Fibroblast of skin of scalp (primary cell): ENCODE results near the gene AURKA. TPM values are rescaled to one million over a fixed set of nuclear protein-coding genes. Genes with fewer than 3 reads are reported as not detected.

Experiments
- DNase-seq: peaks from one replicate; pipeline ENCODE4 v3.0.0-alpha.2; 2013
- polyA plus RNA-seq, 2 experiments: library from polyadenylated mRNA; unstranded; fragments of 120-200 nt; gene quantifications; one replicate each; pipeline ENCODE4 v1.2.1, GENCODE V29; 2013; ENCODE audit not compliant: insufficient read length in 2 of 2

The AURKA gene
- 26.5 TPM for polyA plus RNA-seq (2013, experiment 1 of 2; ENCODE audit: insufficient read length)
- 26.8 TPM for polyA plus RNA-seq (2013, experiment 2 of 2; ENCODE audit: insufficient read length)

GRCh38 chr20:56392132-56392880 lies at the start of gene AURKA, which contains the start of gene CSTF1:
Gene AURKA, minus strand, starts transcription at chr20:56392215. Its CDS starts 4,018 bp downstream, at chr20:56388197.
Gene CSTF1, plus strand, starts transcription at chr20:56392645. Its CDS starts 2,908 bp downstream, at chr20:56395553.
- peak; percentile 99 for DNase-seq

DNA sequence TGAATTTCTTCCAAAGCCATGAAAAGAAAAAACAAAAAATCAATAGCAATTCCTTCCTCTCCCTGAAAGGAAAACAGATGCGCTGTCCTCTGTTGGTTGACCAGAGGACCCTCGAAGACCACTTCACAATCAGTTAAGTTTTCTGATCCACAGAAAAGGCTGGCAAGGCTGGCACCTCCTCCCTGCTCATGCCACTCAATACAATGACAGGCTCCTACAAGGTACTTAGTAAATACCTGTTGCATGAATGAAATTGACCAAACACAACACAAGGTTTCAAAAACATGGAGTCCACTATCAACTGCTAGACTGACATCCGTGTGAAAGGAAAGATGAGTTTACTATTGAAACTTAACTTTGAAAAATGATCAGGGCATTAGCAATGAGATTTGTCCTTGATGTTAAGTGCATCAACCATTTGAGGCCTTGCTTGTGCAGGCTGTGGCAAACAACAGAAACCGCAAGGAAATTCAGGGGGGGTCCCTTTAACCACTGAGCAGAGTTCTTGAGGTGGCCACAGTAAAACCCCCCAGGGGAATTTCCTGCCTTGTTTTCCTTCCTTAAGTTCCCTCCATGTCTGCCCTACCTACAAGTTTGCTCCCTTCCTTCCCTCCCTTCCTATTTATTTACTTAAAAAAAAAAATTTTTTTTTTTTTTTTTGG lies 48.5 kb upstream of the AURKA start:
- peak; percentile 56 for DNase-seq

GRCh38 chr20:56439771-56440291 lies 47.8 kb upstream of the AURKA start:
- DNase-seq = peak; percentile 100

DNA sequence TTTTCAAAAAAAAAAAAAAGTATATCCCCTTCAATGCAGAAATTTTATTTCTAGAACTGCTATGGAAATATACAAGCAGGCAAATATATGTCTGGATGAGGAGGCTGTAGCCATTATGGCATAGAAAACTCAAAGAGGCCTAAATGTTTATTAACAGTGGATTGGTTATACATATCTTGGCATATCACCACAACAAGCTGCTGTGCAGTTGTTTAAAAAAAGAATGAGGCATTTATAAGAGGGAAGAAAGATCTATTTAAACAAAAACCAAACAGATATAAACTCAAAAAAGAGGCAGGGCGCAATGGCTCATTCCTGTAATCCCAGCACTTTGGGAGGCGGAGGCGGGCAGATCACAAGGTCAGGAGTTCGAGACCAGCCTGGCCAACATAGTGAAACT lies 46.3 kb upstream of the AURKA start:
- no peak for DNase-seq

GRCh38 chr20:56437196-56437960 lies 45.4 kb upstream of the AURKA start:
- DNase-seq = no peak

DNA sequence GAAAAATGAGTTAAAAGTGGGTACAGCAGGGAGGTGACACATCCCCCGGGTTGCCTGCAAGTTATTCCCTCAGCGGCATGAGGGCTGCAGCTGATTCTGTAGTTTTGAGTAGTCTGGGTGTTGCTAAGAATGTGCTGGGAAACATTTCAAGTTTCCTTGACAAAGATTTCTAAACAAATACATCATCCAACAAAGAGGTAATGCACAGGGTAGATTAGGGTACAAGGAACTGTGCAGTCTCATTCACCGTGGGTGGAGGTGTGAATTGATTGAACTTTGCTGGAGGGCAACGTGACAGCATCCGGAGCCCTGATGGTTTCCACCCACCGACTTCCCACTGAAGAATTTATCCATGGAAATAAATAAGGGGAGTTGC lies 41.9 kb upstream of the AURKA start:
- DNase-seq = peak; percentile 61

- peak; percentile 38 for DNase-seq
These were observed 41.3 kb upstream of the AURKA start for GRCh38 chr20:56433221-56433879.

DNA sequence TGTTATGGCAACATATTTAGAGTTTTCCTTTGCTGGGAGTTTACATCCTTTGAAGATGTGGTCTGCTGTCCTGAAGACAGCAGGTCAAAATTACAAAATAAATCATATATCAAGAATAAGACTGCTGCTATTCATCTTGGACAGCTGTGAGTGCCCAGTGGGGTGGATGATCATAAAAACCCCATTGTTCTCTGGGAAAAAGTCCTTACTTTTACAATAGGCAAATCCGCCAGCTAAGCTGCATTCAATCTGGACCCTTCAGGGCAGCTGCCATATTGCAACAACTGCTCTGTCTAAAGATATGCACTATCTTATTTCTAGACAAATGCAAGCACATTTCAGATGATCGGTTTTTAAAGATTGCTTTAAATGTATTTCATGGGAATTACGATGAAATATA lies 39.5 kb upstream of the AURKA start:
- DNase-seq = no peak

DNA sequence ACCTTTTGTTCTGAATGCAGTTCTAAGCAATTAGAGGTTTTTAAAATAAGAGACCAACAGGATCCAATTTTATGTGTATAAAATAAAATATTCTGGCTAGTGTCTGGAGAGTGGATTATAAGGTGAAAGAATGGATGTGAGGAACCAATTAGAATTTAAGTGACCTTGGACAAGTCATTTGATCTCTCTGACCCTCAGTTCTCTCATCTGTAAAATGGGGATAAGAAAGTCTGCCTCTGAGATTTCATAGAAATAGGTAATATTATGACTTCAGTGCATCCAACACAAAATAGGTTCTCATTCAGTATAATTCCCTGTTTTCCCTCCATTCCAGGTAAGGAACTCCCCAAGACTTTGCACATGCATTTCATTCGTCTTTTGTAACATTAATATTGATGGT lies 38.9 kb upstream of the AURKA start:
- DNase-seq = no peak

DNA sequence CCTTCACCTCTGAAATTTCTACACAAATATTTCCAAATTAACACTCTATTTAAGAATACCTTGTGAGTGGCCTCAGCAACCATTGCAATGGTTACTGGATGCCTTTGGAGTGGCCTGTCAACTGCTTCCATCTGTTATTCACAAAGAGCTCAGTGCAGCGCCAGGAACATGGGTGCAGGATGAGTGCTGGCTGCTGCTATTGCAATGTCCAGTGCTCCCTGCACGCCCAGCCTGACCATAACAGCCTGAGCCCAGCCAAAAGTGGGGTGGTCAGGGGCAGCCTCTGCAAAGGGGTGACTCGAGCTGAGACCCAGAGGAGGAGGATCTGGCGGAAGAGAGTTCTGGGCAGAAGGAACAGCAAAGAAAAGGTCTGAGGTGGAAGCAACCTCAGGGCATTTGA lies 38.4 kb upstream of the AURKA start:
- no peak for DNase-seq

GRCh38 chr20:56429941-56430340 lies 37.9 kb upstream of the AURKA start:
- no peak for DNase-seq

- DNase-seq = peak; percentile 46
These were observed 37.5 kb upstream of the AURKA start for GRCh38 chr20:56429502-56429901.

DNA sequence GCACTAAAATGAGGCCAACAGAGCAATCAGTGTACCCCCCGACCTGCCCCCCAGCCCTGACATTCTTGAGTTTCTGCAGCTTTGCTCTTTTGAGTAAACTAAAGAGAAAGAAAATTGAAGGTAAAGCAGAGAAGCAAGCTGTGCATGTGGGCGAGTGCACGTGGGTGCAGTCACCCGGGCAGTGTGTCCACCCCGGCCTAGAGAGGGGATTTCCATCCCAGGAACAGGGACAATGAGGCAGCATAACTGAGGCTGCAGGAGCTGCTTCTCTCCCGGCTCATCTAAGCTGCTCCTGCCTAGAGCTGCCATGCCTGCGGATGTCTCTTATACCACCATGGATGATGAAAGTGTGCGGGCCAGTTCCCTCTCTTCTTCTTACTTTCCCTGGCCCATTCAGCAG lies 36.9 kb upstream of the AURKA start:
- DNase-seq = no peak

DNA sequence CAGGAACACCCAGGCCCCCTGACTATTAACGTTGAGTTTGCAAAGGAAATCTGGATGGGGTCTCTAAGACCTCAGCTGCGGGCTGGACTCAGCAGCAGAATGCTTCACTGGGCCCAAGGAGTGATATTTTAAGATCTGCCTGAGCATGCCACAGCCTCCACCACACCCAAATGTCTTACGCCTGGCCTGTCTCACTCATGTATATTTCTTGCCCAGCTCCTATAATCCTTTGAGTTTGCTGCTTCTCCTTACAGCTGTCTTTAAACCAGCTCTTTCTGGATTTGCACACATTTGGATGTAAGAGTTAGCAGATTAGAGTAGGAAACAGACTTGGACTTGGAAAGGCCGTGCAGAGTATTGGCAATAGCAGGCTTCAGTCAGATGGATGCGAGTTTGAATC lies 36.4 kb upstream of the AURKA start:
- no peak for DNase-seq

GRCh38 chr20:56427797-56428196 lies 35.8 kb upstream of the AURKA start:
- DNase-seq = no peak

GRCh38 chr20:56426926-56427325 lies 34.9 kb upstream of the AURKA start:
- DNase-seq = no peak

GRCh38 chr20:56426026-56426425 lies 34.0 kb upstream of the AURKA start:
- no peak for DNase-seq

DNA sequence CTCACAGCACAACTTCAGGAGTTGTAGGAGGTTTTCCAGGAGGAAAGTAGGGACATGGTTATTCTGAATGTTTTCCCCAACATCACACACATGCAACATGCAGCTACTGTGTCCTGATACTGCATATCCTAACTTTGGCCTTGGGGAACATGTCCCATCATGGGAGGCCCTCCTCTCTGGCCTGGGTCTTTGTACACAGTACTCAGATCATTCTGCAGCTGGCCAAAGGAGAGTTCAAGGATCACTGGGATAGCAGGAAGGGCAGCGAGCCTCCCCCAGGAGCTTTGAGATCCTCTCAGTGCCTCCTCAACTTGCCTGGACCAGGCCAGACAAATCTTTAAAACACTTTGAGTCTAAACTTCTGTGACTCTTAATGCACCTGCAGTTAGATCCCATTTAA lies 32.9 kb upstream of the AURKA start:
- no peak for DNase-seq

DNA sequence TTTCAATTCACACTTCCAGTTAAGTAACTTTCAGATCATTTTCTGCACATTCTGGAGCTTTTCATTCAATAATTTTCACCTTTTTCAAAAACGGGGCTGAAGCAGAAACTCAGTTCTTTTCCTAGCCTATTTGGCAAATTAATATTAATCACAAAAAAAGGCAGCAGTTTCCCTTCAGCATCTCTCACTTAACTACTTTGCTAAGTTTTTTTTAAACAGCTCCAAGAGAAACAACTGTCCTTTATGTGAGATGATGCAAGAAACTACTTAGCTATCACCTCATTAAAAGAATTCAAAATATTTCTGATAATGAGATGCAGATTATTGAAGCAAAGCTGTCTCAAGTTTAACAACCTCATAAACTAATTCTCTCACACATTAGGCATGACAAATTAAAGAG lies 31.9 kb upstream of the AURKA start:
- no peak for DNase-seq

GRCh38 chr20:56423211-56423610 lies 31.2 kb upstream of the AURKA start:
- DNase-seq = no peak

DNA sequence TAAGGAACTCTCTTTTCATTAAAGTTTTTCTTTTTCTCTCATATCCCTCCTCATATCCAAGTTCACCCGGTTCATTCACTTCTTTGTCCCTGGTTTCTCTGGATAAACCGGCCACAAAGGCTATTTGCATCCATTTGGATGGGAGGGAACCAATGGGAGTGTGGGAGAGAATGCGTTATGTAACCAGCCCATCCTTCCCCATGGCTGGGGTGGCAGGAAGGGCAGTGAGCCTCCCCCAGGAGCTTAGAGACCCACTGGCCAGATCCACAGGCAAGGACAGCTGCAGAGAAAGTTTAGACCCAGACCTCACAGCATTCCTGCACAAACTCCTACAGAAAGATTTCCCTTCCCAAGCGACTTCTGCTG lies 30.8 kb upstream of the AURKA start:
- DNase-seq = no peak

DNA sequence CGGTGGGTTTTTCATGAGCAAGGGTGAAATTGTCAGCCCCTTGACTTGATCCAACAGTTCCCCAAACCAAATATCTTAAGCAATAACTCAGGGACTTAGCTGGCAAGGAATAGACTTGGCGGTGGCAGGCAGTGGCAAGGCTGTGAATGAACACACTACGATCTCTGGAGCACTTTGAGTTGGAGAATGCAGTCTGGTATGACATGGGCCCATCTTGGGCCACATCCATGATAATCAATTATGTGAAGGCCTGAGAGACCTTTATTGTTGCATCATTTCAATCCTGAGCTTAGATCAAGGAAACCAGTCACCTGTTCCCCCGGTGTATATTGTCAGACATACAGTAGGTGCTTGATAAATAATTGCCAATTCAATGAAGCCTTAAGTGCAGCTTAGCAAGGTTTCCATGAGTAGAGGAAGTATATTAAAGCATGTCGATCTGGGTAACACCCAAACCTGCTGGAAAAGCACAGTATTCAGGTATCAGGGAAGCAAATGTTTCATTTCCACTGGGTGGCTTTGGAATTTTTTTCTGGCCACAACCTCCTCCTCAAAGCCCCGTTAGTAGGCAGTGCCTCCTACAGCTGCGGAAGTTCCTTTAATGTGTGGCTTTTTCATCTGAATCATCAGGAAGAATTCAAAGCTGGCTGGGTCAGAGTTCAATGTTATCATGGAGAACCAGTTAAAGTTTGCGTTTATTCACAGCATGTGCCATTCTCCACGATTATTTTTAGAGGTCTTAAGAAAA lies 30.2 kb upstream of the AURKA start:
- DNase-seq = peak; percentile 76
